SK-N-SH (cell line): ENCODE measurements around the gene BCAN. TPM values are rescaled to one million over a fixed set of nuclear protein-coding genes. Genes with fewer than 3 reads are reported as not detected.

Experiments used
- CTCF ChIA-PET: fragments of 300-600, 350-600 bp; formaldehyde crosslinking; extraction: SDS; loops from one replicate; lab custom pipeline; 2021; lab: Yijun Ruan, JAX
- POLR2A ChIA-PET: fragments of 350-600 bp; sonication (Branson Sonifier 250); formaldehyde crosslinking; extraction: SDS; loops from one replicate; lab custom pipeline; 2020; ENCODE audit warnings: antibody characterized with exemption, inconsistent platforms; lab: Yijun Ruan, JAX
- DNase-seq: peaks from one replicate; pipeline ENCODE4 v3.0.0; 2012
- H2AFZ ChIP-seq: fragments of 200-600 bp; sonication (generic); 2 replicates; pipeline ENCODE4 v1.8.1; 2016; ENCODE audit warnings: antibody characterized with exemption, mild to moderate bottlenecking, low read depth
- H3F3A ChIP-seq: fragments of 200-600 bp; sonication (generic); replicated peaks from 2 replicates; pipeline ENCODE3; 2016; ENCODE audit warnings: antibody characterized with exemption, mild to moderate bottlenecking; ENCODE audit not compliant: insufficient read depth
- H3K27ac ChIP-seq, 2 experiments: fragments of 200-500 bp in 1 of 2; fragments of 200-600 bp in 1 of 2; sonication (Bioruptor generic) in 1 of 2; sonication (generic), shearing (Covaris generic) in 1 of 2; 2 replicates each; pipeline versions ENCODE4 v1.5.1 to v1.6.1; 2014 to 2016; ENCODE audit warnings: low read depth in 2 of 2, inconsistent platforms in 1 of 2, low read length in 1 of 2, mild to moderate bottlenecking in 1 of 2, mixed read lengths in 1 of 2
- H3K27me3 ChIP-seq: fragments of 200-600 bp; sonication (generic), shearing (Covaris generic); 2 replicates; pipeline ENCODE4 v1.6.1; 2016; ENCODE audit warnings: mixed run types; ENCODE audit not compliant: insufficient read depth
- H3K36me3 ChIP-seq, 2 experiments: fragments of 200-500 bp in 1 of 2; fragments of 200-600 bp in 1 of 2; sonication (Bioruptor generic) in 1 of 2; sonication (generic) in 1 of 2; replicated peaks in 1 of 2; 2 replicates each; pipeline versions ENCODE3 to v1.5.1; 2014 to 2016; ENCODE audit warnings: low read length in 1 of 2, mild to moderate bottlenecking in 1 of 2; ENCODE audit not compliant: insufficient read depth in 2 of 2, control insufficient read depth in 1 of 2
- H3K4me1 ChIP-seq, 2 experiments: fragments of 200-500 bp in 1 of 2; fragments of 200-600 bp in 1 of 2; sonication (Bioruptor generic) in 1 of 2; sonication (generic), shearing (Covaris generic) in 1 of 2; 2 replicates each; pipeline versions ENCODE4 v1.5.1 to v1.6.1; 2014 to 2016; ENCODE audit warnings: low read depth in 1 of 2, low read length in 1 of 2, mixed run types in 1 of 2; ENCODE audit not compliant: insufficient read depth in 2 of 2, control insufficient read depth in 1 of 2
- H3K4me2 ChIP-seq: fragments of 200-600 bp; sonication (generic), shearing (Covaris generic); 2 replicates; pipeline ENCODE4 v1.6.1; 2017; ENCODE audit warnings: mixed run types
- H3K4me3 ChIP-seq, 2 experiments: fragments of 200-500 bp in 1 of 2; fragments of 200-600 bp in 1 of 2; sonication (Bioruptor generic) in 1 of 2; sonication (generic), shearing (Covaris generic) in 1 of 2; 2 replicates each; pipeline versions ENCODE4 v1.5.1 to v1.8.1; 2014 to 2016; ENCODE audit warnings: low read depth in 2 of 2, inconsistent platforms in 1 of 2, low read length in 1 of 2, mild to moderate bottlenecking in 1 of 2, mixed read lengths in 1 of 2, moderate library complexity in 1 of 2
- H3K79me2 ChIP-seq: fragments of 200-600 bp; sonication (generic); 2 replicates; pipeline ENCODE4 v1.8.1; 2017; ENCODE audit warnings: mild to moderate bottlenecking; ENCODE audit not compliant: insufficient read depth
- H3K9ac ChIP-seq: fragments of 200-600 bp; sonication (generic); 2 replicates; pipeline ENCODE4 v1.6.1; 2017; ENCODE audit warnings: mixed run types
- H3K9me2 ChIP-seq: fragments of 200-600 bp; sonication (generic); 2 replicates; pipeline ENCODE4 v1.6.1; 2017; ENCODE audit warnings: mixed run types
- H3K9me3 ChIP-seq: fragments of 200-600 bp; sonication (generic); 2 replicates; pipeline ENCODE4 v1.6.1; 2017; ENCODE audit warnings: mixed run types, mild to moderate bottlenecking, moderate library complexity
- H4K20me1 ChIP-seq: fragments of 200-600 bp; sonication (generic); 2 replicates; pipeline ENCODE4 v1.6.1; 2017; ENCODE audit warnings: mild to moderate bottlenecking, mixed run types; ENCODE audit not compliant: insufficient read depth
- ELF1 ChIP-seq: IDR thresholded peaks from 2 replicates; pipeline ENCODE4 v1.4.0; 2012
- EZH2phosphoT487 ChIP-seq: fragments of 200-600 bp; sonication (generic); IDR thresholded peaks from 2 replicates; pipeline ENCODE4 v1.6.1; 2017; ENCODE audit warnings: low read depth, mixed run types, mild to moderate bottlenecking, antibody characterized with exemption, moderate library complexity, borderline replicate concordance
- FOSL2 ChIP-seq: IDR thresholded peaks from 2 replicates; pipeline ENCODE4 v1.4.0; 2012; ENCODE audit warnings: low read depth, mild to moderate bottlenecking, moderate library complexity, borderline replicate concordance
- FOXJ3 ChIP-seq: sonication (generic); formaldehyde crosslinking; IDR thresholded peaks from 2 replicates; pipeline ENCODE4 v1.5.1; 2020; ENCODE audit warnings: mild to moderate bottlenecking, missing genetic modification reagents
- FOXM1 ChIP-seq: IDR thresholded peaks from 2 replicates; pipeline ENCODE4 v1.4.0; 2012; ENCODE audit warnings: low read depth, mild to moderate bottlenecking
- GABPA ChIP-seq: IDR thresholded peaks from 2 replicates; pipeline ENCODE4 v1.4.0; 2012; ENCODE audit warnings: low read depth, mild to moderate bottlenecking
- JUND ChIP-seq: IDR thresholded peaks from 2 replicates; pipeline ENCODE4 v1.4.0; 2012
- MEF2A ChIP-seq: IDR thresholded peaks from 2 replicates; pipeline ENCODE4 v1.4.0; 2012; ENCODE audit warnings: low read depth, borderline replicate concordance
- MXI1 ChIP-seq: IDR thresholded peaks from 2 replicates; pipeline ENCODE4 v1.6.1; 2012; ENCODE audit warnings: mild to moderate bottlenecking, low read depth, low read length, improper control_type of control experiment
- NFIC ChIP-seq: IDR thresholded peaks from 2 replicates; pipeline ENCODE4 v1.4.0; 2012; ENCODE audit warnings: borderline replicate concordance
- NRF1 ChIP-seq: IDR thresholded peaks from 2 replicates; pipeline ENCODE4 v1.6.1; 2012; ENCODE audit warnings: low read depth, mild to moderate bottlenecking, low read length
- POLR2AphosphoS5 ChIP-seq: IDR thresholded peaks from 2 replicates; pipeline ENCODE4 v1.6.1; 2012; ENCODE audit warnings: low read depth, low read length
- RAD21 ChIP-seq: IDR thresholded peaks from 2 replicates; pipeline ENCODE4 v1.6.1; 2012; ENCODE audit warnings: mild to moderate bottlenecking, low read length
- RCOR1 ChIP-seq: fragments of 150-350 bp; IDR thresholded peaks from 2 replicates; pipeline ENCODE4 v1.6.1; 2017; ENCODE audit warnings: antibody characterized with exemption, low read length
- RFX5 ChIP-seq: IDR thresholded peaks from 2 replicates; pipeline ENCODE4 v1.6.1; 2012; ENCODE audit warnings: mild to moderate bottlenecking, improper control_type of control experiment, low read length
- RXRA ChIP-seq: IDR thresholded peaks from 2 replicates; pipeline ENCODE4 v1.4.0; 2012; ENCODE audit warnings: low read depth, mild to moderate bottlenecking, borderline replicate concordance
- SIN3A ChIP-seq: IDR thresholded peaks from 2 replicates; pipeline ENCODE4 v1.6.1; 2012; ENCODE audit warnings: low read depth, mild to moderate bottlenecking, low read length, moderate library complexity, borderline replicate concordance
- SMC3 ChIP-seq: IDR thresholded peaks from 2 replicates; pipeline ENCODE4 v1.6.1; 2012; ENCODE audit warnings: low read depth, low read length, improper control_type of control experiment
- TAF1 ChIP-seq: IDR thresholded peaks from 2 replicates; pipeline ENCODE4 v1.6.1; 2012; ENCODE audit warnings: low read depth, mild to moderate bottlenecking, low read length, moderate library complexity, borderline replicate concordance
- TCF12 ChIP-seq: IDR thresholded peaks from 2 replicates; pipeline ENCODE4 v1.4.0; 2012
- YY1 ChIP-seq: IDR thresholded peaks from 2 replicates; pipeline ENCODE4 v1.4.0; 2012; ENCODE audit warnings: low read depth, mild to moderate bottlenecking
- WGBS: methylation state at CpG from one replicate; pipeline ENCODE4 v1.1.6; 2017; ENCODE audit warnings: low lambda C conversion rate; 5-methylcytosine and 5-hydroxymethylcytosine counted together
- polyA plus RNA-seq, 3 experiments: library from polyadenylated mRNA; depleted of rRNA; stranded (reverse); fragments of >200 nt; gene quantifications; 2 replicates each; pipeline ENCODE4 v1.2.3, GENCODE V29; 2012
- TF ChIP-seq, protein P1 (sequence below): fragments of 150-350 bp; IDR thresholded peaks from 2 replicates; pipeline ENCODE4 v1.6.1; 2017; ENCODE audit warnings: antibody characterized with exemption, low read length, low read depth, borderline replicate concordance
- TF ChIP-seq, protein P2 (sequence below): fragments of 150-350 bp; IDR thresholded peaks from 2 replicates; pipeline ENCODE4 v1.6.1; 2016; ENCODE audit warnings: mild to moderate bottlenecking, low read depth, low read length
- TF ChIP-seq, protein P3 (sequence below): IDR thresholded peaks from 2 replicates; pipeline ENCODE4 v1.4.0; 2012; ENCODE audit warnings: low read depth, borderline replicate concordance
- TF ChIP-seq, protein P4 (sequence below): fragments of 200-600 bp; sonication (generic); IDR thresholded peaks from 2 replicates; pipeline ENCODE4 v1.6.1; 2017; ENCODE audit warnings: antibody characterized with exemption, mild to moderate bottlenecking, moderate library complexity

The BCAN gene
- polyA plus RNA-seq, 1 of the 3 experiments (the other 2 are of a cell fraction): 0.25 TPM

DNA sequence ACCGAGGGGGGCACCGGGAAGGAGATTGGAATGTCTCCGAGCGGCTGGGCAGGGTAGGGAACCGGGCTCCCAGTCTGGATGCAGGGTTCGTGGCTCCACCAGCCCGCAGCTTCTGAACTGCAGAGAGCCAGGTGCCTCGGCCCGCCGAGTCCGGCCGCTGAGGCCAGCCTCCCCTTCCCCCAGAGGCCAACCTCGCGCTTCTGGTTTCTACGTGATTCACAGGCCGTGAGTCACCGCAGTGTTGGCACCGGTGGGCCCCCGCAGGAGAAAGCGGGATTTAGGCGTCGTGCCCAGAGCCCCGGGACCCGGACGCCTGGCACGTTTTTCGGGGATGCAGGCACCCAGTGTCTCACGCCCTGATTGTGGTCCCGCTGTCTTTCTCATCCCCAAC, 63.0 kb downstream of the BCAN start (continued):
- no peak for TF ChIP-seq POLR2AphosphoS5
- TF ChIP-seq, protein P1, sequence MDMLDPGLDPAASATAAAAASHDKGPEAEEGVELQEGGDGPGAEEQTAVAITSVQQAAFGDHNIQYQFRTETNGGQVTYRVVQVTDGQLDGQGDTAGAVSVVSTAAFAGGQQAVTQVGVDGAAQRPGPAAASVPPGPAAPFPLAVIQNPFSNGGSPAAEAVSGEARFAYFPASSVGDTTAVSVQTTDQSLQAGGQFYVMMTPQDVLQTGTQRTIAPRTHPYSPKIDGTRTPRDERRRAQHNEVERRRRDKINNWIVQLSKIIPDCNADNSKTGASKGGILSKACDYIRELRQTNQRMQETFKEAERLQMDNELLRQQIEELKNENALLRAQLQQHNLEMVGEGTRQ: no peak
- TF ChIP-seq SMC3: no peak
- TF ChIP-seq TCF12: peak; percentile 78
- TF ChIP-seq NRF1: no peak
- TF ChIP-seq FOXJ3 (CRISPR knock-in tag): no peak
- TF ChIP-seq RCOR1: no peak
- TF ChIP-seq, protein P2, sequence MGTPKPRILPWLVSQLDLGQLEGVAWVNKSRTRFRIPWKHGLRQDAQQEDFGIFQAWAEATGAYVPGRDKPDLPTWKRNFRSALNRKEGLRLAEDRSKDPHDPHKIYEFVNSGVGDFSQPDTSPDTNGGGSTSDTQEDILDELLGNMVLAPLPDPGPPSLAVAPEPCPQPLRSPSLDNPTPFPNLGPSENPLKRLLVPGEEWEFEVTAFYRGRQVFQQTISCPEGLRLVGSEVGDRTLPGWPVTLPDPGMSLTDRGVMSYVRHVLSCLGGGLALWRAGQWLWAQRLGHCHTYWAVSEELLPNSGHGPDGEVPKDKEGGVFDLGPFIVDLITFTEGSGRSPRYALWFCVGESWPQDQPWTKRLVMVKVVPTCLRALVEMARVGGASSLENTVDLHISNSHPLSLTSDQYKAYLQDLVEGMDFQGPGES: no peak
- no peak for TF ChIP-seq FOXM1
- no peak; the same call in 1 of the 2 replicates for TF ChIP-seq RXRA
- TF ChIP-seq NFIC: peak; percentile 96
- TF ChIP-seq, protein P3, sequence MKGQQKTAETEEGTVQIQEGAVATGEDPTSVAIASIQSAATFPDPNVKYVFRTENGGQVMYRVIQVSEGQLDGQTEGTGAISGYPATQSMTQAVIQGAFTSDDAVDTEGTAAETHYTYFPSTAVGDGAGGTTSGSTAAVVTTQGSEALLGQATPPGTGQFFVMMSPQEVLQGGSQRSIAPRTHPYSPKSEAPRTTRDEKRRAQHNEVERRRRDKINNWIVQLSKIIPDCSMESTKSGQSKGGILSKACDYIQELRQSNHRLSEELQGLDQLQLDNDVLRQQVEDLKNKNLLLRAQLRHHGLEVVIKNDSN: no peak
- TF ChIP-seq GABPA: no peak
- TF ChIP-seq TAF1: 0 out of 2 replicates have a peak, but pooled peaks have one; percentile 18
- TF ChIP-seq MEF2A: no peak
- TF ChIP-seq ELF1: no peak
- TF ChIP-seq JUND: peak; percentile 84
- TF ChIP-seq, protein P4, sequence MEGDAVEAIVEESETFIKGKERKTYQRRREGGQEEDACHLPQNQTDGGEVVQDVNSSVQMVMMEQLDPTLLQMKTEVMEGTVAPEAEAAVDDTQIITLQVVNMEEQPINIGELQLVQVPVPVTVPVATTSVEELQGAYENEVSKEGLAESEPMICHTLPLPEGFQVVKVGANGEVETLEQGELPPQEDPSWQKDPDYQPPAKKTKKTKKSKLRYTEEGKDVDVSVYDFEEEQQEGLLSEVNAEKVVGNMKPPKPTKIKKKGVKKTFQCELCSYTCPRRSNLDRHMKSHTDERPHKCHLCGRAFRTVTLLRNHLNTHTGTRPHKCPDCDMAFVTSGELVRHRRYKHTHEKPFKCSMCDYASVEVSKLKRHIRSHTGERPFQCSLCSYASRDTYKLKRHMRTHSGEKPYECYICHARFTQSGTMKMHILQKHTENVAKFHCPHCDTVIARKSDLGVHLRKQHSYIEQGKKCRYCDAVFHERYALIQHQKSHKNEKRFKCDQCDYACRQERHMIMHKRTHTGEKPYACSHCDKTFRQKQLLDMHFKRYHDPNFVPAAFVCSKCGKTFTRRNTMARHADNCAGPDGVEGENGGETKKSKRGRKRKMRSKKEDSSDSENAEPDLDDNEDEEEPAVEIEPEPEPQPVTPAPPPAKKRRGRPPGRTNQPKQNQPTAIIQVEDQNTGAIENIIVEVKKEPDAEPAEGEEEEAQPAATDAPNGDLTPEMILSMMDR: no peak

DNA sequence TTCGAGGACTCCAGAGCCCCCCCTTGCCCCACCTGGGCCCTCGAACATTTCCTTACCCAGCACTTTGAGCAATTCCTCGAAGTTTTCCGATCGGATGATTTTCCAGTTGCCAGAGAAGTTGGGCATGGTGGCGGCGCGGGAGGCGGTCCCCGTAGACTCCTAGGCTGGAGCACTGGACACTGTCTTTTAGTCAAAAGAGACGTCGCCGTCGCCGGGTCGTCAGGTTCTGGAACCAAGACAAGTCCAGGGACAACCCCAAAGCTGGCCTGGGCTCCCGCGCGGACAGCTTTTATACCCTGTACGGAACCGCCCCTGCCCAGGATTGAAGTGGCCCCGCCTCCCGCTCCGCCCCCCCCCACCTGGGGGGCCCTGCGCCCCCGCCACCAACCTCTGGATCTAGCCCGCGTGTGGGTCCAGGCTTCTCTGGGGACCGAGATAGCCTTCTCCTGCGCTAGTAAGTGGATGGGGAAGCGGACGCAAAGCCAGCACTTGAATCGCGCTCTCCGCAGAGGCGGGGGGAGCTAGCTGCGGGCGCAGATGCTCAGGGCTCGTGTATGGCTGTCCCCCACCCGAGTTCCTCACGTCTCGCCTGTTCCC, 63.5 kb downstream of the BCAN start, which contains the start of gene CRABP2:
Gene CRABP2 (minus strand): TSS at position 263 of the 597 bp plus-strand sequence. CDS start 137 bp downstream, at position 126.
- Histone ChIP-seq H3K9me3 (no peaks in the 10 kb centered on the region), H3F3A (peaks cover 33% of the 10 kb centered on the region), H3K4me3 (peak within 1 kb of the TSS; percentile 54 to 58), H3K27ac (peak within 1 kb of the TSS in 1 of 2 experiments; percentile 98; a peak in 2 of 4 replicates), H3K4me2 (peak within 1 kb of the TSS; percentile 89), H4K20me1 (no peaks in the 10 kb centered on the region), H3K36me3 (peaks cover 0 to 7% of the 10 kb centered on the region in 2 experiments), H3K4me1 (peaks cover 65 to 91% of the 10 kb centered on the region in 2 experiments), H2AFZ (no peak within 1 kb of the TSS), H3K9ac (peak within 1 kb of the TSS; percentile 44; the same call in 1 of the 2 replicates), H3K27me3 (no peaks in the 10 kb centered on the region), H3K79me2 (no peaks in the 10 kb centered on the region), H3K9me2 (no peaks in the 10 kb centered on the region)
- DNase-seq: peak; percentile 73
- WGBS: under 1% methylated on average over 26 of the region's 42 CpGs
- ChIA-PET POLR2A (interaction anchor here (0.6 to 5.3 kb wide), 6 partner anchors 7 to 30 kb away, joined by 3 to 57 read pairs (median 6); partner anchors contain the start of genes ISG20L2 and METTL25B), CTCF (interaction anchor here (0.6 to 45.5 kb wide), 14 partner anchors 10 to 223 kb away, joined by 3 to 2702 read pairs (median 4); partner anchors contain the start of genes CRABP2, ISG20L2, METTL25B and NES)
- TF ChIP-seq EZH2phosphoT487 (no peak), YY1 (no peak), RAD21 (no peak), MXI1 (no peak), FOSL2 (no peak), FOXJ3 (CRISPR knock-in tag) (no peak), SIN3A (no peak), ELF1 (no peak), POLR2AphosphoS5 (no peak), FOXM1 (no peak), RFX5 (no peak)
- TF ChIP-seq, protein P3: no peak
- TF ChIP-seq, protein P1: no peak
